GM19025 (cell line): Measurements from ENCODE around the gene C9orf50.

Source experiments
- ATAC-seq: cut with Tn5 transposase; IDR thresholded peaks from one replicate; pipeline ENCODE4 v1.9.1; 2021; ENCODE audit warnings: mild to moderate bottlenecking, low read depth, moderate library complexity; ENCODE audit not compliant: unreplicated experiment

C9orf50 gene

GRCh38 chr9:129572517-129572916, 48.4 kb downstream of the C9orf50 start:
- no peak for ATAC-seq

- no peak for ATAC-seq
Measured at GRCh38 chr9:129572052-129572425, 48.9 kb downstream of the C9orf50 start.

- no peak for ATAC-seq
Measured at GRCh38 chr9:129571298-129572051, 49.4 kb downstream of the C9orf50 start.

- ATAC-seq = no peak
Measured at GRCh38 chr9:129570450-129571297, 50.2 kb downstream of the C9orf50 start.

- no peak for ATAC-seq
Measured at GRCh38 chr9:129569502-129570449, 51.1 kb downstream of the C9orf50 start.

GRCh38 chr9:129568560-129569501, 52.1 kb downstream of the C9orf50 start:
- ATAC-seq = no peak

- no peak for ATAC-seq
Measured at GRCh38 chr9:129567842-129568559, 52.9 kb downstream of the C9orf50 start.

- ATAC-seq = no peak
Measured at GRCh38 chr9:129567329-129567728, 53.6 kb downstream of the C9orf50 start.

- no peak for ATAC-seq
Measured at GRCh38 chr9:129566563-129567266, 54.2 kb downstream of the C9orf50 start.

- ATAC-seq = no peak
Measured at GRCh38 chr9:129562917-129563316, 58.0 kb downstream of the C9orf50 start.

GRCh38 chr9:129562514-129562913, 58.4 kb downstream of the C9orf50 start:
- ATAC-seq = no peak
